ENCODE results near the gene SIAH2. TPM values are rescaled to one million over a fixed set of nuclear protein-coding genes. Genes with fewer than 3 reads are reported as not detected.

SIAH2 gene
- total and polyA plus RNA-seq, 2 of the 8 experiments (the other 6 are each of a cell fraction or from before 2014, with no cell fraction given): 23.9 to 34.2 TPM

GRCh38 chr3:150710097-150710496 lies 52.9 kb downstream of the SIAH2 start (continued):
- no peak for TF ChIP-seq SP4 (IDR thresholded peaks at IDR 0.05; ENCODE audit: low read length)
